Breast epithelium (tissue), 3 donors: ENCODE measurements around the gene FAM187B.

Source experiments
- POLR2A ChIP-seq: fragments of 450-650 bp; IDR thresholded peaks from one replicate; pipeline ENCODE4 v1.6.1; 2016; ENCODE audit warnings: antibody characterized with exemption, mild to moderate bottlenecking, moderate library complexity
- TF ChIP-seq, protein P1 (sequence below), 3 donors: fragments of 450-650 bp; IDR thresholded peaks; one replicate each; pipeline ENCODE4 v1.5.1; 2016 to 2017; ENCODE audit warnings: antibody characterized with exemption in 3 of 3, mild to moderate bottlenecking in 3 of 3, moderate library complexity in 3 of 3

DNA sequence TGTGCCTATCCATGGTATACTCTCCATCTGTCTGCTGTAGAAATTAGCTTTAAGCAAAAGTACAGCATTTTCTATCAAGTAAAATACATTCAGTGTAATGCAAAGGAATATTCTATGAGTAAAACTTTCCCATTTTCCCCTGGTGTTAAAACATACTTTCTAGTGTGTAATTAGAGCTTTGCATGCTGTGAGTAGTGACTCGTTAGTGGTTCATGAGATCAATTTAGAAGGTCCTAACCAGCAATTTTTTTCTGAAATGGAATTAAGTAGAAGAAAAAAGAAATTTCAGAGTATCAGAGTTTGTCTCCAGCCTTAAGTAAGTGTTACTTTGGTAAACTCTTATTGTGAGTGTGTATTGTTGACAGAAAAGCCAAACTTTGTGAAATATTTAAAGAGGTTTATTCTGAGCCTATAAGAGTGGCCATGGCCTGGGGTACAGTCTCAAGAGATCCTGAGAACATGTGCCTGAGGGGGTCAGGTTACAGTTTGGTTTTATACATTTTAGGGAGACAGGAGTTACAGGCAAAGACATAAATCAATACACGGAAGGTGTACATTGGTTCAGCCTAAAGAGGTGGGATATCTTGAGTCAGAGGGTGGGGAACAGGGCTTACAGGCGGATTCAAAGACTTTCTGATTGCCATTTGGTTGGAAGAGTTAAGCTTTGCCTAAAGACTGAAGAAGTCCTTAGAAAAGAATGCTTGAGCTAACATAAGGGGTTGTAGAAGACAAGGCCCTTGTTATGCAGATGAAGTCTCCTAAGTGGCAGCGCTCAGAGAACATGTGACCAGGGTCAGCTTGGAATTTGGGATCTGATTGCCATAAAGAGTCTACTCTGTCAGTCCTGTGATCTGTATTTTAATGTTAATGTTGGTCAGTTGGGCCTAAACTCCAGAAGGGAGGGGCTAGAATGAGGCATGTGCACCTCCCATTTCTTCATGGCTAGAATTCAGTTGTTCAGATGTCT lies 25.5 kb downstream of the FAM187B start:
- no peak for TF ChIP-seq POLR2A
- TF ChIP-seq, protein P1, sequence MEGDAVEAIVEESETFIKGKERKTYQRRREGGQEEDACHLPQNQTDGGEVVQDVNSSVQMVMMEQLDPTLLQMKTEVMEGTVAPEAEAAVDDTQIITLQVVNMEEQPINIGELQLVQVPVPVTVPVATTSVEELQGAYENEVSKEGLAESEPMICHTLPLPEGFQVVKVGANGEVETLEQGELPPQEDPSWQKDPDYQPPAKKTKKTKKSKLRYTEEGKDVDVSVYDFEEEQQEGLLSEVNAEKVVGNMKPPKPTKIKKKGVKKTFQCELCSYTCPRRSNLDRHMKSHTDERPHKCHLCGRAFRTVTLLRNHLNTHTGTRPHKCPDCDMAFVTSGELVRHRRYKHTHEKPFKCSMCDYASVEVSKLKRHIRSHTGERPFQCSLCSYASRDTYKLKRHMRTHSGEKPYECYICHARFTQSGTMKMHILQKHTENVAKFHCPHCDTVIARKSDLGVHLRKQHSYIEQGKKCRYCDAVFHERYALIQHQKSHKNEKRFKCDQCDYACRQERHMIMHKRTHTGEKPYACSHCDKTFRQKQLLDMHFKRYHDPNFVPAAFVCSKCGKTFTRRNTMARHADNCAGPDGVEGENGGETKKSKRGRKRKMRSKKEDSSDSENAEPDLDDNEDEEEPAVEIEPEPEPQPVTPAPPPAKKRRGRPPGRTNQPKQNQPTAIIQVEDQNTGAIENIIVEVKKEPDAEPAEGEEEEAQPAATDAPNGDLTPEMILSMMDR (IDR thresholded peaks at IDR 0.05), result no peak
